ENCODE results near the gene UNC5B.

GRCh38 chr10:71303569-71303907, 91.2 kb downstream of the UNC5B start:
- TF ChIP-seq POLR2A (IDR thresholded peaks at IDR 0.05) = no peak
- TF ChIP-seq, protein P1, sequence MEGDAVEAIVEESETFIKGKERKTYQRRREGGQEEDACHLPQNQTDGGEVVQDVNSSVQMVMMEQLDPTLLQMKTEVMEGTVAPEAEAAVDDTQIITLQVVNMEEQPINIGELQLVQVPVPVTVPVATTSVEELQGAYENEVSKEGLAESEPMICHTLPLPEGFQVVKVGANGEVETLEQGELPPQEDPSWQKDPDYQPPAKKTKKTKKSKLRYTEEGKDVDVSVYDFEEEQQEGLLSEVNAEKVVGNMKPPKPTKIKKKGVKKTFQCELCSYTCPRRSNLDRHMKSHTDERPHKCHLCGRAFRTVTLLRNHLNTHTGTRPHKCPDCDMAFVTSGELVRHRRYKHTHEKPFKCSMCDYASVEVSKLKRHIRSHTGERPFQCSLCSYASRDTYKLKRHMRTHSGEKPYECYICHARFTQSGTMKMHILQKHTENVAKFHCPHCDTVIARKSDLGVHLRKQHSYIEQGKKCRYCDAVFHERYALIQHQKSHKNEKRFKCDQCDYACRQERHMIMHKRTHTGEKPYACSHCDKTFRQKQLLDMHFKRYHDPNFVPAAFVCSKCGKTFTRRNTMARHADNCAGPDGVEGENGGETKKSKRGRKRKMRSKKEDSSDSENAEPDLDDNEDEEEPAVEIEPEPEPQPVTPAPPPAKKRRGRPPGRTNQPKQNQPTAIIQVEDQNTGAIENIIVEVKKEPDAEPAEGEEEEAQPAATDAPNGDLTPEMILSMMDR (IDR thresholded peaks at IDR 0.05) = no peak
